ENCODE data around the gene CALY.
"Not testable (repeated sequence)": the region's sequence is repeated elsewhere in the genome, so short reads cannot be mapped to it uniquely, and the experiment has no call there.

The CALY gene

GRCh38 chr10:133324198-133324792 lies 12.4 kb downstream of the CALY start:
- no peak for TF ChIP-seq CTCF (IDR thresholded peaks at IDR 0.05; ENCODE audit: low read depth, low read length)
- H3K36me3 ChIP-seq = no peaks in the 10 kb centered on the region
- H3K9me3 ChIP-seq (ENCODE audit: severe bottlenecking) = peaks cover 8% of the 10 kb centered on the region
- H3K4me3 ChIP-seq (ENCODE audit: low read depth, low read length) = peak overlapping the region; percentile 40
- H3K27ac ChIP-seq = no peak overlapping the region; the same call in 1 of the 2 replicates
- no peaks in the 10 kb centered on the region for H3K27me3 ChIP-seq (ENCODE audit: insufficient read depth, low read depth, severe bottlenecking)
- DNase-seq = peak; percentile 93

- H3K27me3 ChIP-seq (ENCODE audit: insufficient read depth, low read depth, severe bottlenecking) = not testable (repeated sequence)
Measured at GRCh38 chr10:133322064-133322709, 14.5 kb downstream of the CALY start.

GRCh38 chr10:133320852-133321422 lies 15.8 kb downstream of the CALY start:
- not testable (repeated sequence) for H3K27ac ChIP-seq; DNase-seq; H3K9me3 ChIP-seq (ENCODE audit: severe bottlenecking); H3K4me3 ChIP-seq (ENCODE audit: low read depth, low read length); H3K36me3 ChIP-seq; H3K27me3 ChIP-seq (ENCODE audit: insufficient read depth, low read depth, severe bottlenecking)

More at GRCh38 chr10:133322064-133322709, 14.5 kb downstream of the CALY start:
- not testable (repeated sequence) for H3K4me3 ChIP-seq (ENCODE audit: low read depth, low read length); H3K36me3 ChIP-seq; DNase-seq; H3K27ac ChIP-seq; H3K9me3 ChIP-seq (ENCODE audit: severe bottlenecking)

GRCh38 chr10:133318494-133319127 lies 18.1 kb downstream of the CALY start:
- Histone ChIP-seq H3K4me3 (ENCODE audit: low read depth, low read length) (peak overlapping the region; percentile 65), H3K36me3 (peaks cover 4% of the 10 kb centered on the region; the same call in 1 of the 2 replicates), H3K27ac (peak overlapping the region; percentile 82), H3K27me3 (ENCODE audit: insufficient read depth, low read depth, severe bottlenecking) (no peaks in the 10 kb centered on the region), H3K9me3 (ENCODE audit: severe bottlenecking) (peaks cover 8% of the 10 kb centered on the region)
- TF ChIP-seq CTCF (IDR thresholded peaks at IDR 0.05; ENCODE audit: low read depth, low read length) = peak; percentile 96
- DNase-seq = peak; percentile 91

GRCh38 chr10:133316732-133317131 lies 20.0 kb downstream of the CALY start:
- Histone ChIP-seq H3K27ac (no peak overlapping the region), H3K4me3 (ENCODE audit: low read depth, low read length) (no peak overlapping the region), H3K9me3 (ENCODE audit: severe bottlenecking) (peaks cover 8% of the 10 kb centered on the region), H3K27me3 (ENCODE audit: insufficient read depth, low read depth, severe bottlenecking) (no peaks in the 10 kb centered on the region), H3K36me3 (peaks cover 10% of the 10 kb centered on the region)
- no peak for DNase-seq
- no peak for TF ChIP-seq CTCF (IDR thresholded peaks at IDR 0.05; ENCODE audit: low read depth, low read length)

- no peaks in the 10 kb centered on the region for H3K27me3 ChIP-seq (ENCODE audit: insufficient read depth, low read depth, severe bottlenecking)
- no peak overlapping the region for H3K27ac ChIP-seq
- no peak for DNase-seq
- no peak for TF ChIP-seq CTCF (IDR thresholded peaks at IDR 0.05; ENCODE audit: low read depth, low read length)
- no peak overlapping the region for H3K4me3 ChIP-seq (ENCODE audit: low read depth, low read length)
- H3K36me3 ChIP-seq = peaks cover 14% of the 10 kb centered on the region
- H3K9me3 ChIP-seq (ENCODE audit: severe bottlenecking) = peaks cover 7% of the 10 kb centered on the region
Measured at GRCh38 chr10:133316266-133316665, 20.4 kb downstream of the CALY start.

All from WERI-Rb-1 (cell line).